Right lobe of liver (tissue), 4 donors: ENCODE results near the gene HGD.

Experiments
- CTCF ChIP-seq, 4 donors: fragments of 200-600 bp in 3 of 4; fragments of 450-650 bp in 1 of 4; IDR thresholded peaks; one replicate each; pipeline versions ENCODE4 v1.5.1 to v1.8.0; 2016 to 2022; ENCODE audit warnings: antibody characterized with exemption in 4 of 4, mild to moderate bottlenecking in 2 of 4
- POLR2A ChIP-seq: fragments of 450-650 bp; IDR thresholded peaks from one replicate; pipeline ENCODE4 v1.6.1; 2017; ENCODE audit warnings: antibody characterized with exemption, mild to moderate bottlenecking
- donor health status: DM: no; HTN: no; CAD: no.
- donor health status: DM: no; HTN: no; CAD: no.
- donor health status: DM: no; HTN: yes; CAD: no.

DNA sequence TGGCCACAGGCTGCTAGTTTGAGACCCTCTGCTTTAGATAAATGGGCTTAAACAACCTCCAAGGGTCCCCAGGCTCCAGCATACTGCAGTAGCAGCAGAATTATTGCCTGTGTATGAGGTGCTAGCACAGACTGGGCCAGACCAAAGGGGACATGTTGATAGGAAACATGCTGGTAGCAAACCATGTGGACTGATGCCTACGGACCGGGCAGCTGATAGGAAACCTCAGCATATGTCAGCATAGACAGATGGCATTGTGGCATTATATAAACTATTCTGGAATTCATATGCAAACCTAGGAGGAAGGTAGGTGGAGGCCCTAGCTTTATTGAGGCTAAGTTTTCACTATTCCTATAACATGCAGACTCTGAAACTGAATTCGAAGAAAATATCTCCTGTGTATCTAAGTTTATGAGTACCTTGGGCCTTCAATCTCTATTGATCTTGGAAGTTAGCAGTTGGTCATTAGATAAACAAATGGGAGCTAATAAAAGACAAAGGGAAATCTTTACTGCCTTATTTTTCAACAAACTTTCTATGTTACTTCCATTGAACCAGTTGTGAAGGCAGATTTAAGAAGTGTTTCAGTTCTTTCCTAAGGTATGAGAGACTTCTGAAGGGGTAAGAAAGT is 1.7 kb upstream of the HGD start:
- TF ChIP-seq CTCF (IDR thresholded peaks at IDR 0.05) (no peak), POLR2A (no peak)
